HG02840 (cell line): Measurements from ENCODE around the gene PNLIPRP2.

Experiments used
- ATAC-seq: cut with Tn5 transposase; IDR thresholded peaks from one replicate; pipeline ENCODE4 v1.9.1; 2021; ENCODE audit warnings: mild to moderate bottlenecking, moderate library complexity, moderate number of reproducible peaks; ENCODE audit not compliant: unreplicated experiment, low FRiP score

The PNLIPRP2 gene

GRCh38 chr10:116653885-116654284 lies 33.1 kb downstream of the PNLIPRP2 start:
- no peak for ATAC-seq

DNA sequence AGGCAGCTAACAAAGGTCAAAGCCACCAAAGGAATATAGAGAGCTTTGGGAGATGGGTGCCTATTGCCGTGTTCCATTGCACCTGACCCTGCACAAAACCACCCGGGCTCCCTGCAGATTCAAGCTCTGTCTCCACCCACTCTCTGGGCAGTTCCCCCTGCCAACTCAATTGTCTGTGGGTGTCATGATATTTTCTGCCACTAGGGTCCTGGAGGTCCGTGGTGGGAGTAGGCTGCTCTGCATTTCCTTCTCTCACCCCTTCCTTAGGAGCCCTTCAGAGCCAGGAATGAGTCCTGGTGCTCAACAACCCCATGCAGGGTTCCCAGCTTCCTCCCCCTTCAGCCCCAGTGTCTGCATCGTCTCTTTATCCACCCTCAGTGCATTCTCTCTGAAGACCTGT lies 34.1 kb downstream of the PNLIPRP2 start:
- ATAC-seq: no peak

- no peak for ATAC-seq
Measured at GRCh38 chr10:116655568-116655967, 34.8 kb downstream of the PNLIPRP2 start.

- ATAC-seq: no peak
Measured at GRCh38 chr10:116656044-116656443, 35.3 kb downstream of the PNLIPRP2 start.

DNA sequence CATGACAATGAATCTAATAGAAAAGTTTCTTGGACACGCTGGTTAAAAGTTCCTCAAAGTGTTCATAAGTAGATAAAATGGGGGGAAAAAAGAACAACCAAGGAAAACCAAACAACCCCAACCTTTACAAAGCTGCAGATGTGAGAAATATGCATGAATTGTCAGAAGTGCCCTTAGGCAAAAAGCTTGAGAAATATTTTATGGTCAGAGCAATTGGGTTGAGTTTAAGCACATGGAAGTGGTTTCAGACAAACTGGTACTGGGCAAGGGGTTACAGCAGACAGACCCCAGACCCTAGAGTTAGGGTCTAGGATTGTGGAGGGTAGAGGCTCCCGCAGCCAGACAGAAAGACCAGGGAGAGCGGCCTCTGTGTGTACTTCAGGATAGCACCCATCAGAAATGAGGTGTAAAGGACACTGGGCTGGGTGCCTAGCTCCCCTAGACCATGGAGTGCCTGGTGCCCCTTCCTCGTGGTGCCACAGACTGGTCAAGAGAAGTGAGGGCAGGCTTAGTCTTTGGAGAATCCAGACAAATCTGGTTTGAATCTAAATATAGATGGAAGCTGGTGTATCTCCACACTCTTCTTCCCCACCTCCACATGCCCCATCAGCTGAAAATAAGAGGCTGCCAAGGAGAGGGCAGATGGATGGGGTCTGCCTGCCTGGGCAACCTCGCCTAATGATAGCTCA lies 37.3 kb downstream of the PNLIPRP2 start:
- no peak for ATAC-seq

- ATAC-seq: no peak
Measured at GRCh38 chr10:116659049-116659670, 38.4 kb downstream of the PNLIPRP2 start.

- no peak for ATAC-seq
Measured at GRCh38 chr10:116660860-116661259, 40.1 kb downstream of the PNLIPRP2 start.

- no peak for ATAC-seq
Measured at GRCh38 chr10:116663342-116663741, 42.6 kb downstream of the PNLIPRP2 start.

- ATAC-seq: no peak
Measured at GRCh38 chr10:116664631-116665030, 43.9 kb downstream of the PNLIPRP2 start.

DNA sequence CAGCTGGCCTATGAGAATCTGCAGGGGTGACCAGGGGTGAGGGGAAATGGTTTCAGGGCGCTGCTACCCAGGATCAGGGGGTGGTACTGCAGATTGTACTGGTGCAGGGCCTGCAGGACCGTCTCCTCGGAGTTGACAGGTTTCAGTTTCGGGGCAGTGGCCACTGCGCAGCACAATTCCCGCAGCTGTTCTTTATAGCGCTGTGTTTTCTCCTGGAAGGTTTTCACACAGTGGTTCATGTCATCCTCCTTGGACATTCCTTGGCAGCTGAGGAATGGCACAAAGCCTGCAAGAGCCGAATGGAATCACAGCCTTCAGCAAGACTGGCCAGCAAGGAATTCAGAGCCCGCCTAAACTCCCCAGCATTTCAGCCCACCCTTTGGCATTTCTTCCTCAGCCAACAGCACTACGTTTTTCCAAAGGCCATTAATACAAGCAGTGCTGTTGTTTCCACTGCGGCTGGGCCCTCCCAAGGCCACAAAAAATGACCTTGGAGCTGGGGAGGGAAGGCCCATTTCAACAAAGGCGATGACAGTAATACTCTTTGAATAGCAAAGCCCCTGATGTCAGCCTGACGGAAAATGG lies 44.9 kb downstream of the PNLIPRP2 start:
- no peak for ATAC-seq

GRCh38 chr10:116667484-116667883 lies 46.7 kb downstream of the PNLIPRP2 start:
- no peak for ATAC-seq

GRCh38 chr10:116668018-116668417 lies 47.3 kb downstream of the PNLIPRP2 start:
- ATAC-seq: no peak

DNA sequence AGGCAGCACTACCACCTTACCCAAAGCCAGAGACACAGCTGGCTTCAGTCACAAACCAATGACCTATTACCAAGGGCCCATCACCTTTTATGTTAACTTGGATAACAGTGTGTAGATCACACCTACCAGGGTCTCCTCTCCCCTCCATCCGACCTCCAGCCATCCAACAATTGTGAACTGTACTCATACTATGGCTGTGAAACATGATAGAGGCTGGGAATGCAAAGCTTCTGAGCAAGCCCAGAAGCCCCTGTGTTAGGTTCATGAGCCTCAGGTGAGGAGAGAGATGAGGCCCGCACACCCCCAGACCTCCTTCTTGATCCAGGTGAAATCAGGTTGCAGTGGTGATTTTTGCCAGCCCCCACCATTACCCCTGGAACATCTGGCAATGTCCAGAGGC lies 47.7 kb downstream of the PNLIPRP2 start:
- ATAC-seq: no peak

DNA sequence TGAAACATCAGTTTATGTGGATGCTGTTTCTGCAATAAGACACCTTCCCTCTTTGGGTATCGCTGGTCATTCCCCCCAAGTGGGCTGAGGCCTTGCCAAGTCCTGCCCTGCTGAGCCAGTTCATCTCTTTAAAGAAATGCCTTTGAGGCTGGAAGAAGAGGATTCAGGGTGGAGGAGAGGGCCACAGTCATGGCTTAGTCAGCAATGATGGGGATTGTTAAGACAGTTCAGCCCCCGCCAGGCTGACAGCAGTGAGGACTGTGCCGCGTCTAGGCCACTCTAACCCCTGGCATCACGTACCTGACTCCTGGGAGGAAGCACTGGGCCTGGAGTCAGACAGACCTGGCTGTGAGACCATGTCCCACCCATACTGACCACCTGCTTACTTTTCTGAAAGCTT lies 48.3 kb downstream of the PNLIPRP2 start:
- no peak for ATAC-seq

GRCh38 chr10:116669832-116670644 lies 49.3 kb downstream of the PNLIPRP2 start:
- ATAC-seq: no peak

DNA sequence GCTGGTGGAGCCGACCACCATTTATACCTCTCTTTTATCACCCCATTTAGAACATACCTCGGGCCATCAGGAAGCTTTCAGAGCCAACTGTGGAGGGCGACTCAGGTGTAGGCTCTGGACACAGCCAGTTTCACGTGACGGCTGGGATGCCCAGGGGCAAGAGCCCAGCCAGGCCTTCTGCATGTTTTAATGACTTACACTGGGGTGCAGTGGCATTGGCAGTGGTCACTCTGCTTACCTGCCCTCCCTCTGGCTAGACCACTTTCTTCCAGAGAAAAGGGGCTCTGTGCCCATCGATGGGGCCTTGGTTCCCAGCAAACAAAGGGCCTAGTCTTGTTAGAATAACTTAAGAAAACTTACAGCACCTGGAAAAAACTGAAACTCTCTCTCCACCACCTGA lies 50.0 kb downstream of the PNLIPRP2 start:
- ATAC-seq: no peak

- no peak for ATAC-seq
Measured at GRCh38 chr10:116671274-116671926, 50.6 kb downstream of the PNLIPRP2 start.

DNA sequence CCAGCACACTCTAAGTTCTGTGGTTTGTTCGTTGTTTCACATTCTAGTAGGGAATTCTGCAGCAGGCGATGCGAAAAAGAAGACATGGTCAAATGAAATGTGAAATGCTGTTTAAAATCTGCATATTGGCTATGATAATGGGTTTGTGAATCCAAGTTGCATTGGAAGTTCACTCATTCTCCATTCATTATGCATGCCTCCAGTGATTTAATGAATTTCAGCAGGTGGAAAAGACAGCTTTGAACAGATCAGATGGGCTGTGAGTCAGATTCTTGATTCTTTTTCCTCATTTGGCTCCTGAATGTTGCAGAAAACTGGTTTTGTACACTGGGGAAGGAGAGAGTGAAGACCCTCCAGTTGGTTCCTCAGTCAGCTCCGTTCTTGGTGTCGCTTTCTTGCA lies 52.1 kb downstream of the PNLIPRP2 start:
- ATAC-seq: no peak

- no peak for ATAC-seq
Measured at GRCh38 chr10:116673866-116674265, 53.1 kb downstream of the PNLIPRP2 start.

DNA sequence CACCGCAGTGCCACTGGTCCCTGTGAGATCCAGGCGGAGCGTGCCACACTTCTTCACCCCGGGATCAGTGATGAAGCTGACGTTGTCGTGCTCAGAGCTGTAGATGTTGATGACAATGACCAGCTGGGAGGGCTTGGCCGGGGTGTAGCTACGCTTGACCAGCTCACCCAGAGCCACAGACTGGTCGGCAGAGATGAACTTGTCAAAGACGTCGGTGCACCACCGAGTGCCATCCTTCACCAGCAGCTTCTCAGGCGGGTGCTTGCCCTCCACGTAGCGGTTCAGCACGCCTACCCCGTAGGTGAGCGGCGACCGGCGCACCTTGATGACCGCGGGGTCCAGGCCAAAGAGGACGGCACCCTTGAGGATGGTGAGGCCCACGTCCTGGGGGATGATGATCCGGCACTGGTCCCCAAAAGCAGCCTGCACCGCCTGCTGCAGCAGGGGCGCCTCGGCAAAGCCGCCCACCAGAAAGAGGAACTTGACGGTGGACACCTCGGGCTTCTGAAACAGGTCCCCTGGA lies 54.2 kb downstream of the PNLIPRP2 start:
- ATAC-seq: no peak
